HS-27A (cell line): ENCODE measurements around the gene ATP7A.

Experiments
- DNase-seq: peaks from one replicate; pipeline ENCODE4 v3.0.0-alpha.2; 2012; ENCODE audit warnings: low read depth, missing footprints

The ATP7A gene

GRCh38 chrX:77945910-77946545, 35.5 kb downstream of the ATP7A start:
- no peak for DNase-seq

GRCh38 chrX:77946571-77946970, 36.1 kb downstream of the ATP7A start:
- DNase-seq: no peak

- DNase-seq: no peak
These were observed 39.3 kb downstream of the ATP7A start for GRCh38 chrX:77949840-77950239.

GRCh38 chrX:77952173-77952572, 41.7 kb downstream of the ATP7A start:
- DNase-seq: no peak

- DNase-seq: no peak
These were observed 42.8 kb downstream of the ATP7A start for GRCh38 chrX:77953302-77953701.

- DNase-seq: no peak
These were observed 43.2 kb downstream of the ATP7A start for GRCh38 chrX:77953708-77954107.

- DNase-seq: no peak
These were observed 50.1 kb downstream of the ATP7A start for GRCh38 chrX:77960567-77960966.

GRCh38 chrX:77961063-77961462, 50.6 kb downstream of the ATP7A start:
- DNase-seq: no peak

GRCh38 chrX:77962068-77962902, 51.8 kb downstream of the ATP7A start:
- no peak for DNase-seq

GRCh38 chrX:77966361-77966760, 55.9 kb downstream of the ATP7A start:
- DNase-seq: no peak

- DNase-seq: no peak
These were observed 57.1 kb downstream of the ATP7A start for GRCh38 chrX:77967631-77968030.

GRCh38 chrX:77969538-77969937, 59.0 kb downstream of the ATP7A start, which contains the start of gene PGAM4:
TSS of gene PGAM4 (minus strand) at chrX:77969638. CDS start at chrX:77969638, 0 bp downstream.
- no peak for DNase-seq

- no peak for DNase-seq
These were observed 65.3 kb downstream of the ATP7A start for GRCh38 chrX:77975755-77976154.

GRCh38 chrX:77977095-77977494, 66.6 kb downstream of the ATP7A start:
- no peak for DNase-seq

GRCh38 chrX:77977518-77977917, 67.0 kb downstream of the ATP7A start:
- no peak for DNase-seq

- no peak for DNase-seq
These were observed 69.4 kb downstream of the ATP7A start for GRCh38 chrX:77979870-77980269.

GRCh38 chrX:78011846-78012245, 101.4 kb downstream of the ATP7A start:
- DNase-seq: no peak

GRCh38 chrX:78019586-78020483, 109.3 kb downstream of the ATP7A start:
- no peak for DNase-seq

GRCh38 chrX:78024349-78025059, 114.0 kb downstream of the ATP7A start:
- peak; percentile 12 for DNase-seq

- DNase-seq: no peak
These were observed 117.3 kb downstream of the ATP7A start for GRCh38 chrX:78027798-78028197.

GRCh38 chrX:78029663-78030062, 119.2 kb downstream of the ATP7A start:
- DNase-seq: no peak

GRCh38 chrX:78035061-78035460, 124.6 kb downstream of the ATP7A start:
- DNase-seq: no peak
